GM23338 (cell line): ENCODE data around the gene KIAA1217. TPM values are rescaled to one million over a fixed set of nuclear protein-coding genes. Genes with fewer than 3 reads are reported as not detected.

Experiments
- ATAC-seq: fragments of 200-7000 bp; cut with Tn5 transposase; 3 replicates; pipeline ENCODE4 v1.9.1; 2020
- DNase-seq: peaks from one replicate; pipeline ENCODE4 v3.0.0-alpha.2; 2015; ENCODE audit warnings: low spot score
- H2AFZ ChIP-seq: fragments of 200-600 bp; sonication (generic); 2 replicates; pipeline ENCODE4 v1.8.0; 2016; ENCODE audit warnings: antibody characterized with exemption, mild to moderate bottlenecking, moderate library complexity
- H3F3A ChIP-seq: fragments of 200-600 bp; sonication (generic); replicated peaks from 2 replicates; pipeline ENCODE4 v1.8.0; 2017; ENCODE audit warnings: antibody characterized with exemption, mixed run types, low read depth
- H3K27ac ChIP-seq: fragments of 200-600 bp; sonication (generic); 2 replicates; pipeline ENCODE4 v1.6.1; 2016; ENCODE audit warnings: low read depth
- H3K27me3 ChIP-seq: fragments of 200-600 bp; sonication (generic); 2 replicates; pipeline ENCODE4 v1.8.0; 2016; ENCODE audit warnings: mild to moderate bottlenecking, mixed run types, moderate library complexity; ENCODE audit not compliant: insufficient read depth
- H3K36me3 ChIP-seq: fragments of 200-600 bp; sonication (generic); 2 replicates; pipeline ENCODE4 v1.8.0; 2016; ENCODE audit warnings: mild to moderate bottlenecking; ENCODE audit not compliant: insufficient read depth
- H3K4me1 ChIP-seq: fragments of 200-600 bp; sonication (generic); 2 replicates; pipeline ENCODE4 v1.8.0; 2016; ENCODE audit warnings: mild to moderate bottlenecking, moderate library complexity; ENCODE audit not compliant: insufficient read depth
- H3K4me2 ChIP-seq: fragments of 200-600 bp; sonication (generic); 2 replicates; pipeline ENCODE4 v1.7.1; 2017; ENCODE audit warnings: mixed run types
- H3K4me3 ChIP-seq: fragments of 200-600 bp; sonication (generic); 2 replicates; pipeline ENCODE4 v1.6.1; 2016; ENCODE audit warnings: mixed run types
- H3K79me2 ChIP-seq: fragments of 200-600 bp; sonication (generic); replicated peaks from 2 replicates; pipeline ENCODE4 v1.8.0; 2017; ENCODE audit warnings: mild to moderate bottlenecking; ENCODE audit not compliant: insufficient read depth
- H3K9me2 ChIP-seq: fragments of 200-600 bp; sonication (generic); 2 replicates; pipeline ENCODE4 v1.8.0; 2017; ENCODE audit not compliant: insufficient read depth
- H4K20me1 ChIP-seq: fragments of 200-600 bp; sonication (generic); replicated peaks from 2 replicates; pipeline ENCODE4 v1.8.0; 2017; ENCODE audit warnings: mild to moderate bottlenecking; ENCODE audit not compliant: insufficient read depth
- H3K27ac Mint-ChIP-seq: 2 replicates; pipeline ENCODE4 v1.8.0; 2020; ENCODE audit warnings: inconsistent platforms, mild to moderate bottlenecking, moderate library complexity, mixed read lengths
- H3K27me3 Mint-ChIP-seq: 3 replicates; pipeline ENCODE4 v1.8.0; 2022; ENCODE audit warnings: low read depth, mild to moderate bottlenecking, moderate library complexity, mixed read lengths, inconsistent platforms; ENCODE audit not compliant: insufficient read depth, poor library complexity
- H3K36me3 Mint-ChIP-seq: 3 replicates; pipeline ENCODE4 v1.8.0; 2021; ENCODE audit warnings: low read depth, mild to moderate bottlenecking, inconsistent platforms, moderate library complexity, mixed read lengths
- H3K4me1 Mint-ChIP-seq: 3 replicates; pipeline ENCODE4 v1.8.0; 2020; ENCODE audit warnings: mild to moderate bottlenecking, inconsistent platforms, mixed read lengths
- H3K4me3 Mint-ChIP-seq: 3 replicates; pipeline ENCODE4 v1.8.0; 2021; ENCODE audit warnings: moderate library complexity, mild to moderate bottlenecking, inconsistent platforms, mixed read lengths
- H3K9me3 Mint-ChIP-seq: 3 replicates; pipeline ENCODE4 v1.8.0; 2020; ENCODE audit warnings: moderate library complexity, mild to moderate bottlenecking, inconsistent platforms, mixed read lengths
- CTCF ChIP-seq, 2 experiments: fragments of 200-600 bp in 1 of 2; sonication (generic) in 1 of 2; conservative IDR thresholded peaks; 2 replicates each; pipeline versions ENCODE4 v1.5.1 to v1.6.1; 2016 to 2017; ENCODE audit warnings: antibody characterized with exemption in 2 of 2, low read depth in 2 of 2, mild to moderate bottlenecking in 2 of 2, moderate library complexity in 1 of 2
- EZH2 ChIP-seq: fragments of 200-600 bp; sonication (generic); IDR thresholded peaks from one replicate; pipeline ENCODE4 v1.8.0; 2017; ENCODE audit warnings: antibody characterized with exemption, mild to moderate bottlenecking, low read depth; ENCODE audit not compliant: unreplicated experiment
- REST ChIP-seq: IDR thresholded peaks from one replicate; pipeline ENCODE4 v1.6.1; 2018; ENCODE audit warnings: antibody characterized with exemption; ENCODE audit not compliant: unreplicated experiment
- ZNF331 ChIP-seq: fragments of 250-450 bp; sonication (Bioruptor Pico); IDR thresholded peaks from 2 replicates; pipeline ENCODE4 v1.5.0; 2020; ENCODE audit warnings: low read depth, mild to moderate bottlenecking, moderate library complexity
- ZNF462 ChIP-seq: fragments of 250-450 bp; sonication (Bioruptor Pico); IDR thresholded peaks from 2 replicates; pipeline ENCODE4 v1.5.0; 2020; ENCODE audit warnings: mild to moderate bottlenecking, moderate library complexity
- polyA plus RNA-seq: library from polyadenylated mRNA; unstranded; fragments of >200 nt; fragmentation: Nextera tagmentation; extraction: Ambion mirVana; gene quantifications from 2 replicates; pipeline ENCODE4 v1.2.1, GENCODE V29; 2016
- total RNA-seq: library from RNA; depleted of rRNA; stranded (reverse); fragments of >200 nt; shearing (Covaris generic); gene quantifications from 2 replicates; pipeline ENCODE4 v1.2.3, GENCODE V29; 2014

The KIAA1217 gene
- total and polyA plus RNA-seq, 2 experiments from 2014 or later = 6.4 to 9.1 TPM

DNA sequence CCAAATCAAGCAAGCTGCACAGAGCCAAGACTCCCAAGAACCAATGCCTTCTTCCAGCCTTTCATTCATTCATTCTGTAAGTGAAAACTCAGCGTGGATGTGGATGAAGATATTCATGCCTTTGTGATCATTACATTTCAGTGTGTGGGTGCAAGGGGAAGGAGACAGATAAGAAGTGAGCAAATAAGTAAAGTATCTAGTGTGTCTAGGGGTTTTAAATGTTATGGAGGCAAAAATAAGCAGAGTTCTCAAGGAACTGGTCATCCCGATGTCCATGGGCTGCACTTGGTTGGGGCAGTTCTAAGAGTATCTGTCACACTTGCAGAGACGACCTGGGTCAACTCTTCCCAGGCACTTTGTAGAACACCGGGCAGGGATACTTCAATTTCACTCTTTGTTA lies 149.1 kb downstream of the KIAA1217 start:
- TF ChIP-seq REST (no peak), EZH2 (no peak)
- H3K36me3 ChIP-seq = no peaks in the 10 kb centered on the region
- no peaks in the 10 kb centered on the region for H3K36me3 Mint-ChIP-seq

GRCh38 chr10:24360282-24361127 lies 151.6 kb downstream of the KIAA1217 start:
- TF ChIP-seq CTCF (conservative IDR thresholded peaks at IDR 0.05; ENCODE audit: low read depth in 2 of 2) (peak; percentile 87 to 89), ZNF331 (CRISPR knock-in tag) (no peak), ZNF462 (CRISPR knock-in tag) (no peak)
- no peaks in the 10 kb centered on the region for H4K20me1 ChIP-seq
- no peak overlapping the region for H3K27ac ChIP-seq
- DNase-seq = peak; percentile 81
- no peaks in the 10 kb centered on the region for H3K36me3 ChIP-seq
- Mint-ChIP-seq H3K9me3 (no peaks in the 10 kb centered on the region), H3K36me3 (no peaks in the 10 kb centered on the region; the same call in 2 of the 3 replicates), H3K4me1 (peaks cover 22% of the 10 kb centered on the region), H3K4me3 (no peak overlapping the region), H3K27me3 (peaks cover 6% of the 10 kb centered on the region), H3K27ac (no peak overlapping the region)
- no peaks in the 10 kb centered on the region for H3F3A ChIP-seq
- no peak overlapping the region for H2AFZ ChIP-seq
- no peak overlapping the region for H3K4me3 ChIP-seq
- peak; percentile 66 for ATAC-seq
- no peaks in the 10 kb centered on the region for H3K9me2 ChIP-seq
- no peaks in the 10 kb centered on the region for H3K79me2 ChIP-seq
- H3K27me3 ChIP-seq = no peaks in the 10 kb centered on the region
- H3K4me2 ChIP-seq = no peak overlapping the region
- H3K4me1 ChIP-seq = peaks cover 8% of the 10 kb centered on the region

More for the DNA sequence above, 149.1 kb downstream of the KIAA1217 start:
- Histone ChIP-seq H3K27me3 (no peaks in the 10 kb centered on the region), H3K79me2 (no peaks in the 10 kb centered on the region), H3F3A (no peaks in the 10 kb centered on the region), H4K20me1 (no peaks in the 10 kb centered on the region), H2AFZ (no peak overlapping the region), H3K4me1 (peaks cover 8% of the 10 kb centered on the region), H3K9me2 (no peaks in the 10 kb centered on the region), H3K4me3 (no peak overlapping the region), H3K27ac (no peak overlapping the region), H3K4me2 (no peak overlapping the region)
- peaks cover 22% of the 10 kb centered on the region for H3K4me1 Mint-ChIP-seq
- DNase-seq = no peak
- H3K27me3 Mint-ChIP-seq = peaks cover 7% of the 10 kb centered on the region
- H3K4me3 Mint-ChIP-seq = no peak overlapping the region
- H3K27ac Mint-ChIP-seq = no peak overlapping the region
- H3K9me3 Mint-ChIP-seq = no peaks in the 10 kb centered on the region
- no peak for ATAC-seq
